Retina (tissue), 1 donor: ENCODE measurements around the gene MRPL32.

Source experiments
- DNase-seq: peaks from one replicate; pipeline ENCODE4 v3.0.0-alpha.2; 2016

MRPL32 gene

GRCh38 chr7:42967391-42967790, 35.2 kb downstream of the MRPL32 start:
- no peak for DNase-seq

GRCh38 chr7:42972699-42973500, 40.7 kb downstream of the MRPL32 start:
- DNase-seq: no peak

- no peak for DNase-seq
Measured at GRCh38 chr7:42976371-42976770, 44.2 kb downstream of the MRPL32 start.

GRCh38 chr7:42978496-42978895, 46.3 kb downstream of the MRPL32 start:
- no peak for DNase-seq

GRCh38 chr7:42980084-42980483, 47.9 kb downstream of the MRPL32 start:
- no peak for DNase-seq

- DNase-seq: no peak
Measured at GRCh38 chr7:42980514-42980913, 48.3 kb downstream of the MRPL32 start.

- DNase-seq: no peak
Measured at GRCh38 chr7:42981601-42982000, 49.4 kb downstream of the MRPL32 start.

GRCh38 chr7:42982604-42983115, 50.5 kb downstream of the MRPL32 start:
- no peak for DNase-seq

- no peak for DNase-seq
Measured at GRCh38 chr7:42984137-42984536, 52.0 kb downstream of the MRPL32 start.

- DNase-seq: no peak
Measured at GRCh38 chr7:42986213-42986612, 54.0 kb downstream of the MRPL32 start.

- no peak for DNase-seq
Measured at GRCh38 chr7:42986781-42987248, 54.6 kb downstream of the MRPL32 start.
